Measurements from ENCODE around the gene DSCAM. TPM values are rescaled to one million over a fixed set of nuclear protein-coding genes. Genes with fewer than 3 reads are reported as not detected.

The DSCAM gene
- total RNA-seq, 1 donor from 2014 or later, result 0.06 TPM

GRCh38 chr21:40829308-40829707, 17.6 kb downstream of the DSCAM start:
- TF ChIP-seq CTCF (conservative IDR thresholded peaks at IDR 0.05; ENCODE audit: low read depth, low read length), result no peak
- DNase-seq (ENCODE audit: low read depth), result no peak
- no peak overlapping the region for H3K4me3 ChIP-seq (ENCODE audit: low read depth, low read length)

GRCh38 chr21:40827509-40827908, 19.4 kb downstream of the DSCAM start:
- H3K4me3 ChIP-seq (ENCODE audit: low read depth, low read length), result no peak overlapping the region
- DNase-seq (ENCODE audit: low read depth), result no peak
- no peak for TF ChIP-seq CTCF (conservative IDR thresholded peaks at IDR 0.05; ENCODE audit: low read depth, low read length)

- TF ChIP-seq CTCF (conservative IDR thresholded peaks at IDR 0.05; ENCODE audit: low read depth, low read length), result no peak
- no peak for DNase-seq (ENCODE audit: low read depth)
- H3K4me3 ChIP-seq (ENCODE audit: low read depth, low read length), result no peak overlapping the region
These were observed 27.7 kb downstream of the DSCAM start for GRCh38 chr21:40819071-40819900.

- TF ChIP-seq CTCF (conservative IDR thresholded peaks at IDR 0.05; ENCODE audit: low read depth, low read length), result no peak
- no peak overlapping the region for H3K4me3 ChIP-seq (ENCODE audit: low read depth, low read length)
- no peak for DNase-seq (ENCODE audit: low read depth)
These were observed 33.0 kb downstream of the DSCAM start for GRCh38 chr21:40813918-40814317.

- DNase-seq (ENCODE audit: low read depth), result no peak
- TF ChIP-seq CTCF (conservative IDR thresholded peaks at IDR 0.05; ENCODE audit: low read depth, low read length), result no peak
- H3K4me3 ChIP-seq (ENCODE audit: low read depth, low read length), result no peak overlapping the region
These were observed 37.2 kb downstream of the DSCAM start for GRCh38 chr21:40809673-40810197.

GRCh38 chr21:40803101-40803500, 43.9 kb downstream of the DSCAM start:
- no peak for DNase-seq (ENCODE audit: low read depth)
- H3K4me3 ChIP-seq (ENCODE audit: low read depth, low read length), result no peak overlapping the region
- no peak for TF ChIP-seq CTCF (conservative IDR thresholded peaks at IDR 0.05; ENCODE audit: low read depth, low read length)

- DNase-seq (ENCODE audit: low read depth), result no peak
- no peak for TF ChIP-seq CTCF (conservative IDR thresholded peaks at IDR 0.05; ENCODE audit: low read depth, low read length)
- no peak overlapping the region for H3K4me3 ChIP-seq (ENCODE audit: low read depth, low read length)
These were observed 46.8 kb downstream of the DSCAM start for GRCh38 chr21:40800126-40800525.

Measured in epithelial cell of proximal tubule (primary cell).